Keratinocyte (primary cell): ENCODE data around the gene UHMK1. TPM values are rescaled to one million over a fixed set of nuclear protein-coding genes. Genes with fewer than 3 reads are reported as not detected.

Experiments
- DNase-seq: peaks from one replicate; pipeline ENCODE4 v3.0.0-alpha.2; 2011; ENCODE audit warnings: low read depth, missing footprints, low spot score
- FAIRE-seq: peaks from 2 replicates; lab custom pipeline; 2011; peaks lifted over from hg19 to GRCh38; lab: Jason Lieb, UNC
- H2AFZ ChIP-seq: 2 replicates; pipeline ENCODE4 v1.6.0; 2012; ENCODE audit warnings: low read length, control low read depth, inconsistent platforms; ENCODE audit not compliant: control insufficient read depth
- H3K27ac ChIP-seq: 2 replicates; pipeline ENCODE4 v1.5.1; 2011; ENCODE audit warnings: low read length; ENCODE audit not compliant: control insufficient read depth, insufficient read depth
- H3K27me3 ChIP-seq: 3 replicates; pipeline ENCODE4 v1.6.0; 2011; ENCODE audit warnings: low read length; ENCODE audit not compliant: control insufficient read depth, insufficient read depth; ENCODE audit errors: extremely low read depth
- H3K36me3 ChIP-seq, 2 experiments: 2 replicates in 1 of 2; 3 replicates in 1 of 2; pipeline ENCODE4 v1.5.1; 2011; ENCODE audit warnings: low read length in 2 of 2, mild to moderate bottlenecking in 1 of 2; ENCODE audit not compliant: control insufficient read depth in 2 of 2, insufficient read depth in 2 of 2; ENCODE audit errors: extremely low read depth in 1 of 2
- H3K4me1 ChIP-seq: 3 replicates; pipeline ENCODE4 v1.5.1; 2011; ENCODE audit warnings: low read length; ENCODE audit not compliant: control insufficient read depth, insufficient read depth; ENCODE audit errors: extremely low read depth
- H3K4me2 ChIP-seq: 3 replicates; pipeline ENCODE4 v1.6.0; 2011; ENCODE audit warnings: low read depth, low read length; ENCODE audit not compliant: control insufficient read depth, insufficient read depth; ENCODE audit errors: extremely low read depth
- H3K4me3 ChIP-seq, 3 experiments: fragments of 200-600 bp in 1 of 3; sonication (generic) in 1 of 3; 2 replicates in 2 of 3; 3 replicates in 1 of 3; pipeline ENCODE4 v1.5.1; 2011 to 2016; ENCODE audit warnings: low read length in 3 of 3, mild to moderate bottlenecking in 3 of 3, control low read depth in 2 of 3, inconsistent platforms in 1 of 3, low read depth in 1 of 3, mixed read lengths in 1 of 3, mixed run types in 1 of 3, moderate library complexity in 1 of 3; ENCODE audit not compliant: control insufficient read depth in 2 of 3, insufficient read depth in 2 of 3; ENCODE audit errors: extremely low read depth in 1 of 3
- H3K79me2 ChIP-seq: 2 replicates; pipeline ENCODE4 v1.6.0; 2012; ENCODE audit warnings: low read length; ENCODE audit not compliant: control insufficient read depth, insufficient read depth
- H3K9ac ChIP-seq: 3 replicates; pipeline ENCODE4 v1.6.0; 2011; ENCODE audit warnings: low read length; ENCODE audit not compliant: control insufficient read depth, insufficient read depth; ENCODE audit errors: extremely low read depth
- H3K9me1 ChIP-seq: 3 replicates; pipeline ENCODE4 v1.6.0; 2011; ENCODE audit warnings: low read length; ENCODE audit not compliant: control insufficient read depth, insufficient read depth; ENCODE audit errors: extremely low read depth
- H3K9me3 ChIP-seq: 2 replicates; pipeline ENCODE4 v1.5.1; 2012; ENCODE audit warnings: low read depth, low read length; ENCODE audit not compliant: control insufficient read depth
- H4K20me1 ChIP-seq: 3 replicates; pipeline ENCODE4 v1.6.0; 2011; ENCODE audit warnings: low read length; ENCODE audit not compliant: control insufficient read depth, insufficient read depth; ENCODE audit errors: extremely low read depth
- EZH2 ChIP-seq: IDR thresholded peaks from one replicate; pipeline ENCODE4 v1.6.1; 2012; ENCODE audit warnings: inconsistent platforms, mild to moderate bottlenecking, low read length, moderate library complexity
- dilution Hi-C: fragments of 300-500 bp; cut with MboI; formaldehyde crosslinking; loops from one replicate; pipeline ENCODE4 v1.7.0; 2020; ENCODE audit warnings: low sequenced_read_pairs; ENCODE audit not compliant: extremely low pct_ligation_motif_present
- polyA plus RNA-seq, 5 experiments: library from polyadenylated mRNA; depleted of rRNA in 3 of 5; stranded (reverse) in 3 of 5; stranded (forward) in 1 of 5; unstranded in 1 of 5; fragments of >200 nt; gene quantifications; 1 replicate in 1 of 5; 2 replicates in 3 of 5; 3 replicates in 1 of 5; pipeline versions ENCODE4 v1.2.1 to v1.2.3, GENCODE V29; 2011 to 2012; ENCODE audit warnings: missing spikeins in 2 of 5, low read depth in 1 of 5, low replicate concordance in 1 of 5
- TF ChIP-seq, protein P1 (sequence below), 3 experiments: IDR thresholded peaks in 1 of 3; conservative IDR thresholded peaks in 1 of 3; optimal IDR thresholded peaks in 1 of 3; 2 replicates in 2 of 3; 3 replicates in 1 of 3; pipeline versions ENCODE3 to v1.5.1; 2011; ENCODE audit warnings: low read length in 3 of 3, mild to moderate bottlenecking in 3 of 3, moderate library complexity in 2 of 3, control low read depth in 1 of 3, inconsistent platforms in 1 of 3; ENCODE audit not compliant: insufficient read depth in 2 of 3; ENCODE audit errors: extremely low read depth in 1 of 3

UHMK1 gene
- polyA plus RNA-seq, 1 donor (not counting 4 experiments of a cell fraction or from before 2014, with no cell fraction given) = 45.1 TPM

DNA sequence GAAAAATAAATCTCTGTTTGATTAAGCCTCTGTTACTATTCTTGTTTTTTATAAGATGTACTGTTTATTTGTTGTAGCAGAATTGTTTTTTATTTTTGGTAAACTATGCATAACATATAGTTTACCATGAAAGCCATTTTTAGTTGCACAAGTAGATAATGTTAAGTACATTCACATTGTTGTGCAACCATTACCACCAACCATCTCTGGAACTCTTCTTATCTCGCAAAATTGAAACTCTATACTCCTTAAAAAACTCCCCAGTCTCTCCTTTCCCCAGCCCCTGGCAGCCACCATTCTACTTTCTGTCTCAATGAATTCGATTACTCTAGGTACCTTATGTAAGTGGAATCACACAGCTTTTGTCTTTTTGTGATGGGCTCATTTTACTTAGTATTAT lies 27.4 kb upstream of the UHMK1 start:
- dilution Hi-C loops = no loop called here
- H3K36me3 ChIP-seq = no peaks in the 10 kb centered on the region
- no peak overlapping the region for H3K4me3 ChIP-seq
- no peaks in the 10 kb centered on the region for H3K9me1 ChIP-seq
- DNase-seq (no peak), FAIRE-seq (no peak)
- H3K79me2 ChIP-seq = no peaks in the 10 kb centered on the region
- H3K27ac ChIP-seq = no peak overlapping the region
- H3K27me3 ChIP-seq = no peaks in the 10 kb centered on the region
- H3K9ac ChIP-seq = no peak overlapping the region
- TF ChIP-seq, protein P1, sequence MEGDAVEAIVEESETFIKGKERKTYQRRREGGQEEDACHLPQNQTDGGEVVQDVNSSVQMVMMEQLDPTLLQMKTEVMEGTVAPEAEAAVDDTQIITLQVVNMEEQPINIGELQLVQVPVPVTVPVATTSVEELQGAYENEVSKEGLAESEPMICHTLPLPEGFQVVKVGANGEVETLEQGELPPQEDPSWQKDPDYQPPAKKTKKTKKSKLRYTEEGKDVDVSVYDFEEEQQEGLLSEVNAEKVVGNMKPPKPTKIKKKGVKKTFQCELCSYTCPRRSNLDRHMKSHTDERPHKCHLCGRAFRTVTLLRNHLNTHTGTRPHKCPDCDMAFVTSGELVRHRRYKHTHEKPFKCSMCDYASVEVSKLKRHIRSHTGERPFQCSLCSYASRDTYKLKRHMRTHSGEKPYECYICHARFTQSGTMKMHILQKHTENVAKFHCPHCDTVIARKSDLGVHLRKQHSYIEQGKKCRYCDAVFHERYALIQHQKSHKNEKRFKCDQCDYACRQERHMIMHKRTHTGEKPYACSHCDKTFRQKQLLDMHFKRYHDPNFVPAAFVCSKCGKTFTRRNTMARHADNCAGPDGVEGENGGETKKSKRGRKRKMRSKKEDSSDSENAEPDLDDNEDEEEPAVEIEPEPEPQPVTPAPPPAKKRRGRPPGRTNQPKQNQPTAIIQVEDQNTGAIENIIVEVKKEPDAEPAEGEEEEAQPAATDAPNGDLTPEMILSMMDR (optimal IDR thresholded peaks at IDR 0.05 in 1 of 3, IDR thresholded peaks at IDR 0.05 in 1 of 3, conservative IDR thresholded peaks at IDR 0.05 in 1 of 3; ENCODE audit: extremely low read depth in 1 of 3, insufficient read depth in 2 of 3, low read length in 3 of 3) = no peak
- TF ChIP-seq EZH2 = no peak
- H4K20me1 ChIP-seq = no peaks in the 10 kb centered on the region
- H3K9me3 ChIP-seq = no peaks in the 10 kb centered on the region
- H3K4me1 ChIP-seq = no peaks in the 10 kb centered on the region
- no peak overlapping the region for H3K4me2 ChIP-seq
- no peak overlapping the region for H2AFZ ChIP-seq

DNA sequence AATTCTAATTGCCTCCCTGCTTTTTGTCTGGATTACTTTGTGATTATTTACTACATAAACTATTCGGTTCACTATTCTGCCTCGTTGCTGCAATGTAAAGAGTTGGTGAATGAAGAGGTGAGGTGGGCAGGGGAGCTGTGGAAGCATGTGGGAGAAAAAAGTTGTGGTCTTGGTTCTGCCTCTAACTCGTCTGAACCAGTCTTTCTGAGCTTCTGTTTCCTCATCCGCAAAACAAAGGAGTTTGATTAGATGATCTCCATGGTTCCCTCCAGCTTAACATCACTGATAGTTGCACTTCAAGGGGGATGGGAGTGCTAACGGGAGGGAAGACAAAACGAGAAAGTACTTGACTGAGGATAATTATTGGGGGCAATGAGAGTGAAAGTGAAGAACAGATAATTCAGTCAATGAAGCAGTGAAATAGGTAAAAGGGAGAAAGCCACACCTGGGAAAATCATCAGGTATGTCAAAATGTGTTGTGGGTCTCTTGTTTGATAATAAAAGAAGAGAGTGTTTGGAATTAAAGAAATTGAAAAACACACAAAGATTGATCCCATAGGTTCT lies 26.2 kb upstream of the UHMK1 start:
- no peaks in the 10 kb centered on the region for H3K79me2 ChIP-seq
- no peaks in the 10 kb centered on the region for H4K20me1 ChIP-seq
- H3K4me2 ChIP-seq = no peak overlapping the region
- H3K9me1 ChIP-seq = no peaks in the 10 kb centered on the region
- no peak overlapping the region for H3K27ac ChIP-seq
- H3K27me3 ChIP-seq = no peaks in the 10 kb centered on the region
- TF ChIP-seq EZH2 = no peak
- TF ChIP-seq, protein P1 (optimal IDR thresholded peaks at IDR 0.05 in 1 of 3, IDR thresholded peaks at IDR 0.05 in 1 of 3, conservative IDR thresholded peaks at IDR 0.05 in 1 of 3; ENCODE audit: extremely low read depth in 1 of 3, insufficient read depth in 2 of 3, low read length in 3 of 3) = no peak
- no peak overlapping the region for H2AFZ ChIP-seq
- H3K9ac ChIP-seq = no peak overlapping the region
- FAIRE-seq (no peak), DNase-seq (no peak)
- no peaks in the 10 kb centered on the region for H3K9me3 ChIP-seq
- dilution Hi-C loops = no loop called here
- H3K4me3 ChIP-seq = no peak overlapping the region
- no peaks in the 10 kb centered on the region for H3K4me1 ChIP-seq
- no peaks in the 10 kb centered on the region for H3K36me3 ChIP-seq
